ENCODE measurements around the gene DNAH17.

DNAH17 gene

GRCh38 chr17:78428025-78428575 lies 149.1 kb downstream of the DNAH17 start:
- DNase-seq, result no peak

- no peak for DNase-seq
Measured at GRCh38 chr17:78427140-78427539, 150.1 kb downstream of the DNAH17 start.

GRCh38 chr17:78426293-78426879 lies 150.8 kb downstream of the DNAH17 start:
- DNase-seq, result no peak

GRCh38 chr17:78425429-78425828 lies 151.8 kb downstream of the DNAH17 start:
- DNase-seq, result no peak

GRCh38 chr17:78423961-78424675 lies 153.1 kb downstream of the DNAH17 start:
- DNase-seq, result no peak

- DNase-seq, result no peak
Measured at GRCh38 chr17:78422872-78423588, 154.2 kb downstream of the DNAH17 start.

- no peak for DNase-seq
Measured at GRCh38 chr17:78422267-78422605, 155.0 kb downstream of the DNAH17 start.

- DNase-seq, result peak; percentile 44
Measured at GRCh38 chr17:78421534-78422266, 155.5 kb downstream of the DNAH17 start.

- no peak for DNase-seq
Measured at GRCh38 chr17:78421084-78421533, 156.1 kb downstream of the DNAH17 start.

- no peak for DNase-seq
Measured at GRCh38 chr17:78419970-78420815, 157.0 kb downstream of the DNAH17 start.

- no peak for DNase-seq
Measured at GRCh38 chr17:78418326-78419026, 158.7 kb downstream of the DNAH17 start.

- DNase-seq, result no peak
Measured at GRCh38 chr17:78417531-78417909, 159.7 kb downstream of the DNAH17 start.

GRCh38 chr17:78416791-78417530 lies 160.2 kb downstream of the DNAH17 start:
- no peak for DNase-seq

- DNase-seq, result no peak
Measured at GRCh38 chr17:78415821-78416711, 161.1 kb downstream of the DNAH17 start.

GRCh38 chr17:78414178-78415162 lies 162.7 kb downstream of the DNAH17 start:
- no peak for DNase-seq

- DNase-seq, result no peak
Measured at GRCh38 chr17:78412403-78412802, 164.8 kb downstream of the DNAH17 start.

GRCh38 chr17:78411241-78411857 lies 165.8 kb downstream of the DNAH17 start:
- no peak for DNase-seq
